Keratinocyte (primary cell): ENCODE results near the gene ECSCR. TPM values are rescaled to one million over a fixed set of nuclear protein-coding genes. Genes with fewer than 3 reads are reported as not detected.

Source experiments
- DNase-seq: peaks from one replicate; pipeline ENCODE4 v3.0.0-alpha.2; 2011; ENCODE audit warnings: low read depth, missing footprints, low spot score
- FAIRE-seq: peaks from 2 replicates; lab custom pipeline; 2011; peaks lifted over from hg19 to GRCh38; lab: Jason Lieb, UNC
- H2AFZ ChIP-seq: 2 replicates; pipeline ENCODE4 v1.6.0; 2012; ENCODE audit warnings: low read length, control low read depth, inconsistent platforms; ENCODE audit not compliant: control insufficient read depth
- H3K27ac ChIP-seq: 2 replicates; pipeline ENCODE4 v1.5.1; 2011; ENCODE audit warnings: low read length; ENCODE audit not compliant: control insufficient read depth, insufficient read depth
- H3K27me3 ChIP-seq: 3 replicates; pipeline ENCODE4 v1.6.0; 2011; ENCODE audit warnings: low read length; ENCODE audit not compliant: control insufficient read depth, insufficient read depth; ENCODE audit errors: extremely low read depth
- H3K36me3 ChIP-seq, 2 experiments: 2 replicates in 1 of 2; 3 replicates in 1 of 2; pipeline ENCODE4 v1.5.1; 2011; ENCODE audit warnings: low read length in 2 of 2, mild to moderate bottlenecking in 1 of 2; ENCODE audit not compliant: control insufficient read depth in 2 of 2, insufficient read depth in 2 of 2; ENCODE audit errors: extremely low read depth in 1 of 2
- H3K4me1 ChIP-seq: 3 replicates; pipeline ENCODE4 v1.5.1; 2011; ENCODE audit warnings: low read length; ENCODE audit not compliant: control insufficient read depth, insufficient read depth; ENCODE audit errors: extremely low read depth
- H3K4me2 ChIP-seq: 3 replicates; pipeline ENCODE4 v1.6.0; 2011; ENCODE audit warnings: low read depth, low read length; ENCODE audit not compliant: control insufficient read depth, insufficient read depth; ENCODE audit errors: extremely low read depth
- H3K4me3 ChIP-seq, 3 experiments: fragments of 200-600 bp in 1 of 3; sonication (generic) in 1 of 3; 2 replicates in 2 of 3; 3 replicates in 1 of 3; pipeline ENCODE4 v1.5.1; 2011 to 2016; ENCODE audit warnings: low read length in 3 of 3, mild to moderate bottlenecking in 3 of 3, control low read depth in 2 of 3, inconsistent platforms in 1 of 3, low read depth in 1 of 3, mixed read lengths in 1 of 3, mixed run types in 1 of 3, moderate library complexity in 1 of 3; ENCODE audit not compliant: control insufficient read depth in 2 of 3, insufficient read depth in 2 of 3; ENCODE audit errors: extremely low read depth in 1 of 3
- H3K79me2 ChIP-seq: 2 replicates; pipeline ENCODE4 v1.6.0; 2012; ENCODE audit warnings: low read length; ENCODE audit not compliant: control insufficient read depth, insufficient read depth
- H3K9ac ChIP-seq: 3 replicates; pipeline ENCODE4 v1.6.0; 2011; ENCODE audit warnings: low read length; ENCODE audit not compliant: control insufficient read depth, insufficient read depth; ENCODE audit errors: extremely low read depth
- H3K9me1 ChIP-seq: 3 replicates; pipeline ENCODE4 v1.6.0; 2011; ENCODE audit warnings: low read length; ENCODE audit not compliant: control insufficient read depth, insufficient read depth; ENCODE audit errors: extremely low read depth
- H3K9me3 ChIP-seq: 2 replicates; pipeline ENCODE4 v1.5.1; 2012; ENCODE audit warnings: low read depth, low read length; ENCODE audit not compliant: control insufficient read depth
- H4K20me1 ChIP-seq: 3 replicates; pipeline ENCODE4 v1.6.0; 2011; ENCODE audit warnings: low read length; ENCODE audit not compliant: control insufficient read depth, insufficient read depth; ENCODE audit errors: extremely low read depth
- EZH2 ChIP-seq: IDR thresholded peaks from one replicate; pipeline ENCODE4 v1.6.1; 2012; ENCODE audit warnings: inconsistent platforms, mild to moderate bottlenecking, low read length, moderate library complexity
- dilution Hi-C: fragments of 300-500 bp; cut with MboI; formaldehyde crosslinking; loops from one replicate; pipeline ENCODE4 v1.7.0; 2020; ENCODE audit warnings: low sequenced_read_pairs; ENCODE audit not compliant: extremely low pct_ligation_motif_present
- polyA plus RNA-seq, 5 experiments: library from polyadenylated mRNA; depleted of rRNA in 3 of 5; stranded (reverse) in 3 of 5; stranded (forward) in 1 of 5; unstranded in 1 of 5; fragments of >200 nt; gene quantifications; 1 replicate in 1 of 5; 2 replicates in 3 of 5; 3 replicates in 1 of 5; pipeline versions ENCODE4 v1.2.1 to v1.2.3, GENCODE V29; 2011 to 2012; ENCODE audit warnings: missing spikeins in 2 of 5, low read depth in 1 of 5, low replicate concordance in 1 of 5
- TF ChIP-seq, protein P1 (sequence below), 3 experiments: IDR thresholded peaks in 1 of 3; conservative IDR thresholded peaks in 1 of 3; optimal IDR thresholded peaks in 1 of 3; 2 replicates in 2 of 3; 3 replicates in 1 of 3; pipeline versions ENCODE3 to v1.5.1; 2011; ENCODE audit warnings: low read length in 3 of 3, mild to moderate bottlenecking in 3 of 3, moderate library complexity in 2 of 3, control low read depth in 1 of 3, inconsistent platforms in 1 of 3; ENCODE audit not compliant: insufficient read depth in 2 of 3; ENCODE audit errors: extremely low read depth in 1 of 3

ECSCR gene
- polyA plus RNA-seq, 1 donor (not counting 4 experiments of a cell fraction or from before 2014, with no cell fraction given) = not detected

DNA sequence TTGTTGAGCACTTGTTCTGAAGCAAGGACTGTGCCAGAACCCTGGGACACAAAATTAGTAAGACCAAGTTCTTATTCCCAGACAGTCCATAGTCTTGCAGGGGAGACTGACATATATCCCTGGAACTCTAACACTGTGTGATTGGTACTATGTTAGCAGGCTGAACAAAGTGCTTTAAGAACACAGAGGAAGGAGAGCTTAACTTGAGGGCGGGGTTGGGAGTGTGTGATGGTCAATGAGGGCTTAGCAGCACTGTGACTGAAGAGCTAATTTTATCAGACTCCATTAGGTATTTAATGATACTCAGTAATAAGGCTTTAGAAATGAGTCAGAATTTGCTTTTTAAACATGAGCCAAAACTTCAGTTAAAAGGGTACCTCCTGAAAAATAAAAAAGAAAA, 43.8 kb downstream of the ECSCR start:
- Histone ChIP-seq H4K20me1 (no peaks in the 10 kb centered on the region), H2AFZ (no peak overlapping the region), H3K9me3 (no peaks in the 10 kb centered on the region), H3K27ac (no peak overlapping the region), H3K36me3 (peaks cover 0 to 2% of the 10 kb centered on the region in 2 experiments), H3K27me3 (no peaks in the 10 kb centered on the region), H3K9ac (no peak overlapping the region), H3K79me2 (no peaks in the 10 kb centered on the region), H3K4me1 (peaks cover 31% of the 10 kb centered on the region), H3K4me3 (no peak overlapping the region), H3K9me1 (no peaks in the 10 kb centered on the region), H3K4me2 (no peak overlapping the region)
- FAIRE-seq (no peak), DNase-seq (no peak)
- TF ChIP-seq EZH2 = no peak
- TF ChIP-seq, protein P1, sequence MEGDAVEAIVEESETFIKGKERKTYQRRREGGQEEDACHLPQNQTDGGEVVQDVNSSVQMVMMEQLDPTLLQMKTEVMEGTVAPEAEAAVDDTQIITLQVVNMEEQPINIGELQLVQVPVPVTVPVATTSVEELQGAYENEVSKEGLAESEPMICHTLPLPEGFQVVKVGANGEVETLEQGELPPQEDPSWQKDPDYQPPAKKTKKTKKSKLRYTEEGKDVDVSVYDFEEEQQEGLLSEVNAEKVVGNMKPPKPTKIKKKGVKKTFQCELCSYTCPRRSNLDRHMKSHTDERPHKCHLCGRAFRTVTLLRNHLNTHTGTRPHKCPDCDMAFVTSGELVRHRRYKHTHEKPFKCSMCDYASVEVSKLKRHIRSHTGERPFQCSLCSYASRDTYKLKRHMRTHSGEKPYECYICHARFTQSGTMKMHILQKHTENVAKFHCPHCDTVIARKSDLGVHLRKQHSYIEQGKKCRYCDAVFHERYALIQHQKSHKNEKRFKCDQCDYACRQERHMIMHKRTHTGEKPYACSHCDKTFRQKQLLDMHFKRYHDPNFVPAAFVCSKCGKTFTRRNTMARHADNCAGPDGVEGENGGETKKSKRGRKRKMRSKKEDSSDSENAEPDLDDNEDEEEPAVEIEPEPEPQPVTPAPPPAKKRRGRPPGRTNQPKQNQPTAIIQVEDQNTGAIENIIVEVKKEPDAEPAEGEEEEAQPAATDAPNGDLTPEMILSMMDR (optimal IDR thresholded peaks at IDR 0.05 in 1 of 3, IDR thresholded peaks at IDR 0.05 in 1 of 3, conservative IDR thresholded peaks at IDR 0.05 in 1 of 3; ENCODE audit: extremely low read depth in 1 of 3, insufficient read depth in 2 of 3, low read length in 3 of 3) = no peak
- dilution Hi-C loops = no loop called here

DNA sequence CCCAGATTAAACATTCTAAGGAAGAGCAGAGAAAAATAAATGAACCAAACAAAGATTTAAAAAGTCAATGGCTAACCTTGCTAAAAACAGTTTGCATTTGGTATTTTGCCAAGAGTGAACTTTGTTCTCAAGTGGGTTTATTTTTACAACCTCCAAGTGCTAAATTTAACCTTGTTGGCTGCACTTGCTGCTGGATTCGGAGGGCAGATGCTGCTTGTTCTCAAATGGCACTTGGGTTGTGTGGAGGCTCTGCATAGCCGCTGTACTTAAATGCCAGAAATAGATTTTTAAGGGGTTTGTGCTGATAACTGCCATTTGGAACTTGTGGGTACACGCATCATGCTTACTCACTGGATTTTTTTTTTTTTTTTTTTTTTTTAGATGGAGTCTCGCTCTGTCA, 45.3 kb downstream of the ECSCR start:
- DNase-seq (no peak), FAIRE-seq (no peak)
- Histone ChIP-seq H3K4me1 (peaks cover 34% of the 10 kb centered on the region), H3K36me3 (peaks cover 0 to 2% of the 10 kb centered on the region in 2 experiments), H3K4me2 (no peak overlapping the region), H3K27ac (no peak overlapping the region), H3K79me2 (no peaks in the 10 kb centered on the region), H2AFZ (no peak overlapping the region), H3K9me1 (no peaks in the 10 kb centered on the region), H3K9ac (no peak overlapping the region), H3K9me3 (no peaks in the 10 kb centered on the region), H3K4me3 (no peak overlapping the region), H3K27me3 (no peaks in the 10 kb centered on the region), H4K20me1 (no peaks in the 10 kb centered on the region)
- dilution Hi-C loops = no loop called here
- TF ChIP-seq, protein P1 (optimal IDR thresholded peaks at IDR 0.05 in 1 of 3, IDR thresholded peaks at IDR 0.05 in 1 of 3, conservative IDR thresholded peaks at IDR 0.05 in 1 of 3; ENCODE audit: extremely low read depth in 1 of 3, insufficient read depth in 2 of 3, low read length in 3 of 3) = no peak
- TF ChIP-seq EZH2 = no peak
